Fibroblast of lung (primary cell): ENCODE data around the gene PRKX.
"Not testable (repeated sequence)": the region's sequence is repeated elsewhere in the genome, so short reads cannot be mapped to it uniquely, and the experiment has no call there.

Experiments
- EZH2 ChIP-seq: IDR thresholded peaks from 2 replicates; pipeline ENCODE4 v1.5.1; 2012; ENCODE audit warnings: low read length, control low read depth, mild to moderate bottlenecking; ENCODE audit errors: missing control alignments
- TF ChIP-seq, protein P1 (sequence below), 2 donors: IDR thresholded peaks in 1 of 2; conservative IDR thresholded peaks in 1 of 2; 1 replicate in 1 of 2; 2 replicates in 1 of 2; pipeline ENCODE4 v1.5.1; 2011 to 2012; ENCODE audit warnings: low read length in 2 of 2, control low read depth in 1 of 2, inconsistent platforms in 1 of 2, low read depth in 1 of 2, mild to moderate bottlenecking in 1 of 2

DNA sequence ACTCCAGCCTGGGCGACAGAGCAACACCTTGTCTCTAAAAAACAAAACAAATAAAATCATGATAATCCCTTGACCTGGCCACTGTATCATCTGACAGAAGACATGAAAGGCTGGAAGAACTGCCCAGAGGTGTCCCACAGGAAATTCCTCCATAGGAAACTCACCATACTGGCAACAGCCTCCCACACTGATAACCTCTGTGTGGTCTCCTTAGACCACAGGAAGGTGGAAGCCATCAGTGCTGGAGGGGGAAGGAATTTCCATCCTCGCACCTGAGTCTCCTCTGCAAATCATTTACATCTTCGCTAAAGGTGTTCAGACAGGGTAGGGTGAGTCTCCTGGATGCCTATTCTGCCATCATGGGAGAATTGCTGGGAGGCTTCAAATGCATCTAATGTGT is 10.2 kb downstream of the PRKX start:
- TF ChIP-seq, protein P1, sequence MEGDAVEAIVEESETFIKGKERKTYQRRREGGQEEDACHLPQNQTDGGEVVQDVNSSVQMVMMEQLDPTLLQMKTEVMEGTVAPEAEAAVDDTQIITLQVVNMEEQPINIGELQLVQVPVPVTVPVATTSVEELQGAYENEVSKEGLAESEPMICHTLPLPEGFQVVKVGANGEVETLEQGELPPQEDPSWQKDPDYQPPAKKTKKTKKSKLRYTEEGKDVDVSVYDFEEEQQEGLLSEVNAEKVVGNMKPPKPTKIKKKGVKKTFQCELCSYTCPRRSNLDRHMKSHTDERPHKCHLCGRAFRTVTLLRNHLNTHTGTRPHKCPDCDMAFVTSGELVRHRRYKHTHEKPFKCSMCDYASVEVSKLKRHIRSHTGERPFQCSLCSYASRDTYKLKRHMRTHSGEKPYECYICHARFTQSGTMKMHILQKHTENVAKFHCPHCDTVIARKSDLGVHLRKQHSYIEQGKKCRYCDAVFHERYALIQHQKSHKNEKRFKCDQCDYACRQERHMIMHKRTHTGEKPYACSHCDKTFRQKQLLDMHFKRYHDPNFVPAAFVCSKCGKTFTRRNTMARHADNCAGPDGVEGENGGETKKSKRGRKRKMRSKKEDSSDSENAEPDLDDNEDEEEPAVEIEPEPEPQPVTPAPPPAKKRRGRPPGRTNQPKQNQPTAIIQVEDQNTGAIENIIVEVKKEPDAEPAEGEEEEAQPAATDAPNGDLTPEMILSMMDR (conservative IDR thresholded peaks at IDR 0.05 in 1 of 2, IDR thresholded peaks at IDR 0.05 in 1 of 2; ENCODE audit: low read depth in 1 of 2, low read length in 2 of 2), result not testable (repeated sequence)
- not testable (repeated sequence) for TF ChIP-seq EZH2
